ENCODE data around the gene SEL1L3.

GRCh38 chr4:25904748-25905082 lies 41.9 kb upstream of the SEL1L3 start:
- TF ChIP-seq POLR2A (IDR thresholded peaks at IDR 0.05; ENCODE audit: low read depth, low read length) (no peak), POLR2AphosphoS5 (IDR thresholded peaks at IDR 0.05; ENCODE audit: low read depth, low read length) (no peak), TAF1 (IDR thresholded peaks at IDR 0.05; ENCODE audit: low read depth, low read length) (no peak), PAX5 (IDR thresholded peaks at IDR 0.05; ENCODE audit: insufficient read depth, low read length, severe bottlenecking) (no peak), POU2F2 (IDR thresholded peaks at IDR 0.05; ENCODE audit: low read depth, low read length) (no peak), SPI1 (IDR thresholded peaks at IDR 0.05; ENCODE audit: low read depth, low read length) (no peak)

All from GM12891 (cell line).